PC-9 (cell line): ENCODE results near the gene ERAP2. TPM values are rescaled to one million over a fixed set of nuclear protein-coding genes. Genes with fewer than 3 reads are reported as not detected.

Source experiments
- BruUV-seq: library from RNA; stranded (reverse); fragments of 400-500 nt; replicated peaks from 2 replicates; lab custom pipeline; 2021; lab: Mats Ljungman, UMichigan
- CTCF ChIA-PET: fragments of 300-600 bp; sonication (Branson Sonifier 250); formaldehyde crosslinking; loops from one replicate; lab custom pipeline; 2022; ENCODE audit warnings: antibody characterized with exemption; lab: Charles Lee
- POLR2A ChIA-PET: fragments of 300-600 bp; sonication (Branson Sonifier 250); formaldehyde crosslinking; loops from one replicate; lab custom pipeline; 2022; ENCODE audit warnings: antibody characterized with exemption; ENCODE audit not compliant: unreplicated experiment; lab: Charles Lee
- DNase-seq, 2 experiments: peaks; one replicate each; pipeline versions ENCODE4 v3.0.0 to v3.0.0-alpha.2; 2015 to 2022; ENCODE audit warnings: mixed read lengths in 1 of 2
- H2AFZ ChIP-seq: fragments of 200-600 bp; sonication (generic); 2 replicates; pipeline ENCODE4 v1.8.1; 2017; ENCODE audit warnings: antibody characterized with exemption
- H3F3A ChIP-seq: fragments of 200-600 bp; sonication (generic); 2 replicates; pipeline ENCODE4 v1.8.1; 2017; ENCODE audit warnings: antibody characterized with exemption, mild to moderate bottlenecking, low read depth; ENCODE audit not compliant: insufficient read depth
- H3K27ac ChIP-seq: fragments of 200-600 bp; sonication (generic); 2 replicates; pipeline ENCODE4 v1.6.1; 2016; ENCODE audit warnings: mixed run types
- H3K27me3 ChIP-seq: fragments of 200-600 bp; sonication (generic); 2 replicates; pipeline ENCODE4 v1.6.1; 2016; ENCODE audit warnings: low read depth, mixed run types; ENCODE audit not compliant: insufficient read depth
- H3K36me3 ChIP-seq: fragments of 200-600 bp; sonication (generic); 2 replicates; pipeline ENCODE4 v1.6.1; 2016; ENCODE audit warnings: low read depth, mixed run types
- H3K4me1 ChIP-seq: fragments of 200-600 bp; sonication (generic); replicated peaks from 2 replicates; pipeline ENCODE4 v1.6.1; 2016; ENCODE audit warnings: mixed run types; ENCODE audit not compliant: insufficient read depth
- H3K4me2 ChIP-seq: fragments of 200-600 bp; sonication (generic); 2 replicates; pipeline ENCODE4 v1.6.1; 2017; ENCODE audit warnings: mixed run types
- H3K4me3 ChIP-seq: fragments of 200-600 bp; sonication (generic); 2 replicates; pipeline ENCODE4 v1.6.1; 2016; ENCODE audit warnings: mixed run types
- H3K79me2 ChIP-seq: fragments of 200-600 bp; sonication (generic); 2 replicates; pipeline ENCODE4 v1.6.1; 2017; ENCODE audit warnings: low read depth, mixed run types
- H3K9me2 ChIP-seq: fragments of 200-600 bp; sonication (generic); 2 replicates; pipeline ENCODE4 v1.8.1; 2017; ENCODE audit warnings: mild to moderate bottlenecking; ENCODE audit not compliant: insufficient read depth
- H3K9me3 ChIP-seq: fragments of 200-600 bp; sonication (generic); 2 replicates; pipeline ENCODE4 v1.8.1; 2016; ENCODE audit warnings: low read depth; ENCODE audit not compliant: insufficient read depth
- H4K20me1 ChIP-seq: fragments of 200-600 bp; sonication (generic); 2 replicates; pipeline ENCODE4 v1.8.1; 2017; ENCODE audit not compliant: insufficient read depth
- EZH2 ChIP-seq: fragments of 200-600 bp; sonication (generic); IDR thresholded peaks from 2 replicates; pipeline ENCODE4 v1.8.0; 2017; ENCODE audit warnings: antibody characterized with exemption, low read depth
- intact Hi-C: fragments of 100-400 bp; cut with micrococcal nuclease; formaldehyde crosslinking; loops from one replicate; pipeline ENCODE4 v1.10.0; 2022; ENCODE audit not compliant: unreplicated experiment
- total RNA-seq: library from RNA; stranded (reverse); gene quantifications from 2 replicates; pipeline ENCODE4 v1.2.3, GENCODE V29; 2021
- TF ChIP-seq, protein P1 (sequence below): fragments of 200-600 bp; sonication (generic); conservative IDR thresholded peaks from 2 replicates; pipeline ENCODE4 v1.6.1; 2017; ENCODE audit warnings: mixed run types, antibody characterized with exemption, mild to moderate bottlenecking, moderate library complexity

Gene ERAP2
- total RNA-seq, 1 experiment from 2014 or later: 48.2 TPM

DNA sequence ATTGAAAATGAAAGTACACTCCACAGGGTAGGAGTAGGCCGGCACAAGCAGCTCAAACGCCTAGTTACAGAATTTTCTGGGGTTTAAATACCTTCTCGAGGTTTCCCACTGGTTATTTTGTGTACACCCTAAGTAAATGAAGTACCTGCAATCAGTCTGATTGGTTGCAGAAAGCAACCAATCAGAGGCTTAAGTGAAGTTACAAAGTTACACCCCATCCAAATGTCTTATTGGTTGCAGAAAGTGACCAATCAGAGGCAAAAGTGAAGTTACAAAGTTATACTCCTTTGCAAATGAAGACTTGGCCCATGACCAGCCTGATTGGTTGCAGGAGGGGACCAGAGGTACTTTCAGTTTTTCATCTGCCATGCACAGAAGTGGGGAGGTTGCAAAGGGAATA lies 33.2 kb upstream of the ERAP2 start:
- Histone ChIP-seq H3K4me3 (no peak overlapping the region), H3K9me3 (no peaks in the 10 kb centered on the region), H3K4me1 (no peaks in the 10 kb centered on the region), H3K79me2 (no peaks in the 10 kb centered on the region), H4K20me1 (no peaks in the 10 kb centered on the region), H3K36me3 (no peaks in the 10 kb centered on the region), H3K27me3 (no peaks in the 10 kb centered on the region), H3K9me2 (no peaks in the 10 kb centered on the region), H3F3A (no peaks in the 10 kb centered on the region), H2AFZ (no peak overlapping the region), H3K4me2 (0 out of 2 replicates have a peak overlapping the region, but pooled peaks have one; percentile 28), H3K27ac (no peak overlapping the region)
- ChIA-PET CTCF (no interaction called here), POLR2A (no interaction called here)
- DNase-seq: no peak
- TF ChIP-seq, protein P1, sequence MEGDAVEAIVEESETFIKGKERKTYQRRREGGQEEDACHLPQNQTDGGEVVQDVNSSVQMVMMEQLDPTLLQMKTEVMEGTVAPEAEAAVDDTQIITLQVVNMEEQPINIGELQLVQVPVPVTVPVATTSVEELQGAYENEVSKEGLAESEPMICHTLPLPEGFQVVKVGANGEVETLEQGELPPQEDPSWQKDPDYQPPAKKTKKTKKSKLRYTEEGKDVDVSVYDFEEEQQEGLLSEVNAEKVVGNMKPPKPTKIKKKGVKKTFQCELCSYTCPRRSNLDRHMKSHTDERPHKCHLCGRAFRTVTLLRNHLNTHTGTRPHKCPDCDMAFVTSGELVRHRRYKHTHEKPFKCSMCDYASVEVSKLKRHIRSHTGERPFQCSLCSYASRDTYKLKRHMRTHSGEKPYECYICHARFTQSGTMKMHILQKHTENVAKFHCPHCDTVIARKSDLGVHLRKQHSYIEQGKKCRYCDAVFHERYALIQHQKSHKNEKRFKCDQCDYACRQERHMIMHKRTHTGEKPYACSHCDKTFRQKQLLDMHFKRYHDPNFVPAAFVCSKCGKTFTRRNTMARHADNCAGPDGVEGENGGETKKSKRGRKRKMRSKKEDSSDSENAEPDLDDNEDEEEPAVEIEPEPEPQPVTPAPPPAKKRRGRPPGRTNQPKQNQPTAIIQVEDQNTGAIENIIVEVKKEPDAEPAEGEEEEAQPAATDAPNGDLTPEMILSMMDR: no peak
- no peak for TF ChIP-seq EZH2
- BruUV-seq: no TSS peak
- intact Hi-C loops: no loop called here

DNA sequence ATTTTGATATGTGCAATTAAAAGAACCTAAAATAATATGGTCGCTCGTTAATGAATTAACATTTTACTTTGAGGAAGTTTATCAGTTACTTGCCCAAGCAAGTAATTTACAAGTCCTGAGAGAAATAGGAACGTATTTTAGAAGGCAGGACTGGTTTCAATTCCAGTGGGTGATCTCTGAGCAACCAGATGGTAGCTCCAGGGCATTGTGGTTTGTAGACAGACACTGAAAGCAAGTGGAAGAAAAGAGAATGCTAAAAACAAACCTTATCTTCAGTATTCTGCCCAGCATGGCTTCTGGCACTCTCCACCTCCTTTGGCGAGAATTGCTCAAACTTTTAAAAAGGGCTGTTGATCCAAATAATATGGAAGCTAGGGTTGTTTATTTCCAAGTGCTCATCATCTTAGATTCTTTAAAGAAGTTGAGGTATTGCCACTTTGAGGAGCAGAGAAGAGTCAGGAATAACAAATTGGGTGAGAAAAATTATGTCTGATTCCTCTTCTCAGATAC lies 31.8 kb upstream of the ERAP2 start:
- no peak overlapping the region for H3K4me3 ChIP-seq
- TF ChIP-seq EZH2: no peak
- TF ChIP-seq, protein P1: no peak
- no peaks in the 10 kb centered on the region for H3K9me2 ChIP-seq
- no peak overlapping the region for H3K27ac ChIP-seq
- no peaks in the 10 kb centered on the region for H3F3A ChIP-seq
- 0 out of 2 replicates have a peak, but pooled peaks cover 4% of the 10 kb centered on the region for H3K9me3 ChIP-seq
- no peak overlapping the region for H2AFZ ChIP-seq
- intact Hi-C loops: no loop called here
- H3K4me1 ChIP-seq: no peaks in the 10 kb centered on the region
- H3K36me3 ChIP-seq: no peaks in the 10 kb centered on the region
- H3K4me2 ChIP-seq: no peak overlapping the region
- ChIA-PET CTCF (interaction anchor here (0.6 kb wide), 1 partner anchor 13 kb away, joined by 3 read pairs; no protein-coding TSS in a partner anchor), POLR2A (interaction anchor here (0.6 to 0.7 kb wide), 2 partner anchors 130 to 297 kb away, joined by 3 to 8 read pairs; no protein-coding TSS in a partner anchor)
- no peaks in the 10 kb centered on the region for H3K79me2 ChIP-seq
- DNase-seq: no peak
- no peaks in the 10 kb centered on the region for H3K27me3 ChIP-seq
- no TSS peak for BruUV-seq
- H4K20me1 ChIP-seq: no peaks in the 10 kb centered on the region

DNA sequence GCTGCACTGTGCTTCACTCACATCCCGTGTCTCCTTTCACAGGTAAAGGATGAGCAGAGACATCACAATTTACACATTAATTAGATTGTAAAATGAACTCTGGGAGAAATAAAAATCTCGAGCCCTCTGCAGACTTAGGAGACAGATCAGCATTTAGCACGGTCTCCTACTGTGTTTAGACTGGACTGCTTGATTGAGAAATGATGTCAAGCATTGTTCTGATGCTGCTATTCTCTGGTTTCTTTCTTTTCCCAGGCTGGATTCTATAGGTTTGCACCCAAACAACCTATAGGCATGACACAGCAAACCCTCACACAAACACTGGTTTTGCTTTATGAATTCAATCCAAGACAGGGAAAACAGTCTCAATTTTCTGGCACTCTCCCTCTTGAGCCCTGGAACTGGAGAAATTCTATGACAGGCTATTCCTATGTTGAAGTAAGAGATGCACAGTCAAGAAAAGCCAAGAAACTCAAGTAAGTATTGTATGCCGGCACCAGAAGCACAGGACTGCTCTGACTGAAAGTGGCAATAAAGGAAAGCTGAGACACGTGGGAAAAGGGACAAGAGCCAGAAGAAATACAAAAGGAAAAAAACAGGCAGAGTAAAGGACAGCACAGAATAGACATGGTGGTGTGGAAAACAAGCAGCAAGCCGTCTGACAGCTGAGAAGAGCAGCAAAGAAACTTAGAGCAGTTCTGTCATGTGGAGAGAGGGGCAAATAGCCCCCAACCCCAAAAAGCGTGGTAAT lies 24.8 kb upstream of the ERAP2 start:
- DNase-seq: no peak
- Histone ChIP-seq H3K4me1 (no peaks in the 10 kb centered on the region), H3K4me2 (no peak overlapping the region), H3F3A (no peaks in the 10 kb centered on the region), H2AFZ (no peak overlapping the region), H3K36me3 (no peaks in the 10 kb centered on the region), H3K4me3 (no peak overlapping the region), H3K27ac (no peak overlapping the region), H4K20me1 (no peaks in the 10 kb centered on the region), H3K27me3 (no peaks in the 10 kb centered on the region), H3K9me3 (0 out of 2 replicates have a peak, but pooled peaks cover 5% of the 10 kb centered on the region), H3K79me2 (no peaks in the 10 kb centered on the region), H3K9me2 (no peaks in the 10 kb centered on the region)
- CTCF ChIA-PET: no interaction called here
- intact Hi-C loops: no loop called here
- POLR2A ChIA-PET: no interaction called here
- TF ChIP-seq EZH2: no peak
- TF ChIP-seq, protein P1: no peak
- BruUV-seq: no TSS peak
